GM12801 (cell line): Measurements from ENCODE around the gene STXBP5L.

Experiments used
- TF ChIP-seq, protein P1 (sequence below): IDR thresholded peaks from one replicate; pipeline ENCODE4 v1.5.1; 2011; ENCODE audit warnings: control low read depth; ENCODE audit not compliant: insufficient read length; ENCODE audit errors: extremely low read depth

Gene STXBP5L

DNA sequence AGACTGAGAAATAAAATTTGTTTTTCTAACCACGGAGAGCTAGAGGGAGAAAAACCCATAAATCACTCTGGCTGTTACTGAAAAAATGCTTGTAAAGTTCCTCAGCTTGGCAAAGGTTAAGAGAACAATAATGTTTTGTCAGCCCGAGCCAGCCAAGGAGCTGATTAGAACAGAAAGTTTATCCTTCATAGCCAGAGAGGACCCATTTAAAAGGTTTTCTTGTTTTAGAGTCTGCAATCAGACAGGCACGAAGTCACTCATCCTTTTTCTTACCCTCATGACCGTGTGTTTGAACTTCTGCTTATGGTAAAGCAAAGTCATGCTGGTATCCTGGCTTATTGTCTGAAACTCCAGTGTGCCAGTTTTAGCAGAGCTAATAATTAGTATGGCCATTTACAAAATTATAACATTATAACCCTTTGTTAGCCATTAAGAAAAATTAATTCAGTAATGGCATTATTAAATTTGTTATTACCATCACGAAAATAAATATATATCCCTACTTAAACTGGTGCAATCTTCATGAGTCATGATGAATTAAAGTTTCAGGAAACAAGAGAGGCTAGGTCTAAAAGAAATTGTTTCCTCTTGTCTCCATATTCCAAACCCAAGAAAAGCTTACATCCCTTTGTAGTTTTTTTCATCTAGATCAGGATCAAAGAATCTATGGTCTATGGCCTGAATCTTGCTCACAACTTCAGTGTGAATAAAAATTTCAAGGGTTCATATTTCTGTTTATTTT is 13.5 kb upstream of the STXBP5L start:
- TF ChIP-seq, protein P1, sequence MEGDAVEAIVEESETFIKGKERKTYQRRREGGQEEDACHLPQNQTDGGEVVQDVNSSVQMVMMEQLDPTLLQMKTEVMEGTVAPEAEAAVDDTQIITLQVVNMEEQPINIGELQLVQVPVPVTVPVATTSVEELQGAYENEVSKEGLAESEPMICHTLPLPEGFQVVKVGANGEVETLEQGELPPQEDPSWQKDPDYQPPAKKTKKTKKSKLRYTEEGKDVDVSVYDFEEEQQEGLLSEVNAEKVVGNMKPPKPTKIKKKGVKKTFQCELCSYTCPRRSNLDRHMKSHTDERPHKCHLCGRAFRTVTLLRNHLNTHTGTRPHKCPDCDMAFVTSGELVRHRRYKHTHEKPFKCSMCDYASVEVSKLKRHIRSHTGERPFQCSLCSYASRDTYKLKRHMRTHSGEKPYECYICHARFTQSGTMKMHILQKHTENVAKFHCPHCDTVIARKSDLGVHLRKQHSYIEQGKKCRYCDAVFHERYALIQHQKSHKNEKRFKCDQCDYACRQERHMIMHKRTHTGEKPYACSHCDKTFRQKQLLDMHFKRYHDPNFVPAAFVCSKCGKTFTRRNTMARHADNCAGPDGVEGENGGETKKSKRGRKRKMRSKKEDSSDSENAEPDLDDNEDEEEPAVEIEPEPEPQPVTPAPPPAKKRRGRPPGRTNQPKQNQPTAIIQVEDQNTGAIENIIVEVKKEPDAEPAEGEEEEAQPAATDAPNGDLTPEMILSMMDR = no peak

GRCh38 chr3:120903221-120903620 is 4.8 kb upstream of the STXBP5L start:
- TF ChIP-seq, protein P1 = no peak

- TF ChIP-seq, protein P1 = no peak
Observed at GRCh38 chr3:120907659-120908029, 361 bp upstream of the STXBP5L start.

GRCh38 chr3:120908795-120909601 is 993 bp downstream of the STXBP5L start:
- TF ChIP-seq, protein P1 = no peak

- TF ChIP-seq, protein P1 = no peak
Observed at GRCh38 chr3:120909602-120909878, 1.5 kb downstream of the STXBP5L start.

DNA sequence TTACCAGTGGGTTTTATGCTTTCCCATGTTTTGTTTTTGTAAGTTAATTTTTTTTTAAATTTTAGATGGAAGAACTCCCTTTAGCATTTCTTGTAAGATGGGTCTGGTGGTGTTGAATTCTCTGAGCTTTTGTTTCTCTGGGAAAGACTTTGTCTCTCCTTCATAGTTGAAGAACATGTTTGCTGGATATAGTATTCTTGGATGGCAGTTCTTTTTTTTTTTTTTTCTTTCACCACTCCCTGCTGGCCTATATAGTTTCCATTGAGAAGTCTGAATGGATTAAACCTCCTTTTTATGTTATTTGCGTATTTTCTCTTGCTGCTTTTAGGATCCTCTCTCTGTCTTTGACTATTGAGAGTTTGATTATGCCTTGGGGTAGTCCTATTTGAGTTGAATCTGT is 18.1 kb downstream of the STXBP5L start:
- TF ChIP-seq, protein P1 = no peak

- TF ChIP-seq, protein P1 = no peak
Observed at GRCh38 chr3:120928991-120929390, 21.0 kb downstream of the STXBP5L start.
